HCT116 (cell line): ENCODE results near the gene RALGPS1.

ENCODE experiments used
- ATF3 ChIP-seq: IDR thresholded peaks from 2 replicates; pipeline ENCODE4 v1.6.1; 2012
- CEBPB ChIP-seq: IDR thresholded peaks from 2 replicates; pipeline ENCODE4 v1.6.1; 2012; ENCODE audit warnings: low read depth
- CTCF ChIP-seq, 3 experiments: fragments of 200-600 bp in 1 of 3; sonication (generic) in 1 of 3; IDR thresholded peaks in 2 of 3; conservative IDR thresholded peaks in 1 of 3; 2 replicates each; pipeline ENCODE4 v1.5.1; 2012 to 2017; ENCODE audit warnings: low read depth in 2 of 3, low read length in 2 of 3, antibody characterized with exemption in 1 of 3, borderline replicate concordance in 1 of 3, control low read depth in 1 of 3, mild to moderate bottlenecking in 1 of 3, mixed read lengths in 1 of 3, mixed run types in 1 of 3, moderate library complexity in 1 of 3; ENCODE audit not compliant: insufficient read depth in 1 of 3
- EZH2 ChIP-seq: fragments of 200-600 bp; sonication (generic); IDR thresholded peaks from 2 replicates; pipeline ENCODE4 v1.6.1; 2017; ENCODE audit warnings: antibody characterized with exemption, mixed run types
- EZH2phosphoT487 ChIP-seq: fragments of 200-600 bp; IDR thresholded peaks from 2 replicates; pipeline ENCODE4 v1.6.1; 2018; ENCODE audit warnings: antibody characterized with exemption, borderline replicate concordance
- FOSL1 ChIP-seq: IDR thresholded peaks from 2 replicates; pipeline ENCODE4 v1.6.1; 2012; ENCODE audit warnings: low read depth
- POLR2A ChIP-seq: IDR thresholded peaks from 2 replicates; pipeline ENCODE4 v1.7.0; 2011; ENCODE audit warnings: borderline replicate concordance; ENCODE audit not compliant: insufficient read depth, insufficient read length; ENCODE audit errors: extremely low read depth
- POLR2AphosphoS5 ChIP-seq: IDR thresholded peaks from 2 replicates; pipeline ENCODE4 v1.6.1; 2011; ENCODE audit warnings: mild to moderate bottlenecking, low read depth, low read length, moderate library complexity
- REST ChIP-seq: IDR thresholded peaks from 2 replicates; pipeline ENCODE4 v1.6.1; 2012; ENCODE audit warnings: low read depth
- SRF ChIP-seq: IDR thresholded peaks from 2 replicates; pipeline ENCODE4 v1.6.1; 2012; ENCODE audit warnings: low read depth
- ZNF274 ChIP-seq: fragments of 200-500 bp; sonication (Bioruptor generic); IDR thresholded peaks from 2 replicates; pipeline ENCODE4 v1.6.1; 2014; ENCODE audit warnings: mild to moderate bottlenecking, low read depth, low read length, inconsistent platforms

- TF ChIP-seq ATF3 (no peak), POLR2A (no peak), CTCF (IDR thresholded peaks at IDR 0.05 in 2 of 3, conservative IDR thresholded peaks at IDR 0.05 in 1 of 3; ENCODE audit: borderline replicate concordance in 1 of 3, insufficient read depth in 1 of 3, low read depth in 2 of 3, low read length in 2 of 3) (no peak), EZH2phosphoT487 (no peak), POLR2AphosphoS5 (no peak), CEBPB (no peak), SRF (no peak), EZH2 (no peak), ZNF274 (no peak), REST (no peak), FOSL1 (no peak)
These were observed 1.4 kb downstream of the RALGPS1 start for GRCh38 chr9:126915846-126916543.
